SU-DHL-6 (cell line): ENCODE results near the gene SFSWAP.

ENCODE experiments used
- H2AFZ ChIP-seq: fragments of 200-600 bp; sonication (generic); 2 replicates; pipeline ENCODE4 v1.6.1; 2014; ENCODE audit warnings: low read depth, mild to moderate bottlenecking, moderate library complexity, mixed read lengths, antibody characterized with exemption, low read length; ENCODE audit not compliant: severe bottlenecking
- H3F3A ChIP-seq: fragments of 200-600 bp; shearing (Covaris generic); 2 replicates; pipeline ENCODE4 v1.6.0; 2016; ENCODE audit warnings: antibody characterized with exemption, mild to moderate bottlenecking; ENCODE audit not compliant: insufficient read depth
- H3K27ac ChIP-seq: fragments of 200-600 bp; sonication (generic); 2 replicates; pipeline ENCODE4 v1.5.1; 2016; ENCODE audit warnings: low read depth, mild to moderate bottlenecking, low read length, moderate library complexity, mixed read lengths
- H3K27me3 ChIP-seq: fragments of 200-600 bp; sonication (generic), shearing (Covaris generic); 2 replicates; pipeline ENCODE4 v1.6.0; 2014; ENCODE audit warnings: mild to moderate bottlenecking, low read length
- H3K36me3 ChIP-seq: fragments of 200-600 bp; sonication (generic); 2 replicates; pipeline ENCODE4 v1.6.1; 2014; ENCODE audit warnings: mild to moderate bottlenecking, low read length, mixed read lengths
- H3K4me2 ChIP-seq: fragments of 300-600, 200-600 bp; shearing (Covaris generic), sonication (generic); 2 replicates; pipeline ENCODE4 v1.6.0; 2014; ENCODE audit warnings: low read length, low read depth, mild to moderate bottlenecking; ENCODE audit not compliant: poor library complexity, severe bottlenecking
- H3K4me3 ChIP-seq: fragments of 200-600 bp; sonication (generic); 2 replicates; pipeline ENCODE4 v1.5.1; 2014; ENCODE audit warnings: antibody characterized with exemption, low read length, mild to moderate bottlenecking, mixed read lengths; ENCODE audit not compliant: insufficient read depth, poor library complexity, severe bottlenecking
- H3K79me2 ChIP-seq: fragments of 200-600 bp; sonication (generic); 2 replicates; pipeline ENCODE4 v1.6.1; 2014; ENCODE audit warnings: mild to moderate bottlenecking, low read length, moderate library complexity; ENCODE audit not compliant: insufficient read depth
- H3K9ac ChIP-seq: fragments of 200-600 bp; sonication (generic); 2 replicates; pipeline ENCODE4 v1.7.0; 2014; ENCODE audit warnings: mild to moderate bottlenecking, low read length
- H3K9me2 ChIP-seq: fragments of 200-600 bp; sonication (generic); replicated peaks from 2 replicates; pipeline ENCODE4 v1.6.1; 2014; ENCODE audit warnings: low read length; ENCODE audit not compliant: insufficient read depth
- H3K9me3 ChIP-seq: fragments of 200-600 bp; sonication (generic); 2 replicates; pipeline ENCODE4 v1.6.1; 2014; ENCODE audit warnings: low read length, mixed read lengths; ENCODE audit not compliant: insufficient read depth
- H4K20me1 ChIP-seq: fragments of 200-600 bp; sonication (generic); 2 replicates; pipeline ENCODE4 v1.6.1; 2014; ENCODE audit warnings: low read depth, mild to moderate bottlenecking, antibody characterized with exemption, low read length, moderate library complexity, mixed read lengths
- EZH2phosphoT487 ChIP-seq: fragments of 200-600 bp; sonication (generic), shearing (Covaris generic); conservative IDR thresholded peaks from 2 replicates; pipeline ENCODE4 v1.6.1; 2018; ENCODE audit warnings: mild to moderate bottlenecking, antibody characterized with exemption, low read length, moderate library complexity, mixed read lengths
- TF ChIP-seq, protein P1 (sequence below): fragments of 200-600 bp; sonication (generic); IDR thresholded peaks from one replicate; pipeline ENCODE4 v1.5.1; 2017; ENCODE audit warnings: antibody characterized with exemption, mild to moderate bottlenecking, low read length, moderate library complexity; ENCODE audit not compliant: insufficient read depth, poor library complexity, severe bottlenecking

Gene SFSWAP

DNA sequence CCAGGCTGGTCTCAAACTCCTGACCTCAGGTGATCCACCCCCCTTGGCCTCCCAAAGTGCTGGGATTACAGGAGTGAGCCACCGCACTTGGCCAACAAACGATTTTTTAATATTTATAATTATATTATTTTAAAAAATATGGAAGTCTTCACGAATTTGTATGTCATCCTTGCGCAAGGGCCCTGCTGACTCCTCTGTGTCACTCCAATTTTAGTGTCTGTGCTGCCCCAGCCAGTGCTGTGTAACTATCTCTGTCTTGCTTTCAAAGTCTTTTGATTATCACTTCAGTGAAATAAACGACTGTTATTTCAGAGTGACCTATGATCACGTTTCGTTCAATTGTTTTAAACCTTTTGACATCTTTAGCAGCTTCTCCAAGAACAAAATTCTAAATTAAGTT is 104.2 kb downstream of the SFSWAP start:
- Histone ChIP-seq H3K9me3 (0 out of 2 replicates have a peak, but pooled peaks cover 3% of the 10 kb centered on the region), H3K79me2 (no peaks in the 10 kb centered on the region), H3K27me3 (peaks cover 3% of the 10 kb centered on the region; the same call in 1 of the 2 replicates), H3K4me2 (no peak overlapping the region), H3F3A (no peaks in the 10 kb centered on the region), H3K27ac (no peak overlapping the region), H4K20me1 (no peaks in the 10 kb centered on the region), H3K9ac (no peak overlapping the region), H3K9me2 (no peaks in the 10 kb centered on the region), H2AFZ (no peak overlapping the region), H3K36me3 (no peaks in the 10 kb centered on the region), H3K4me3 (no peak overlapping the region)
- no peak for TF ChIP-seq EZH2phosphoT487
- TF ChIP-seq, protein P1, sequence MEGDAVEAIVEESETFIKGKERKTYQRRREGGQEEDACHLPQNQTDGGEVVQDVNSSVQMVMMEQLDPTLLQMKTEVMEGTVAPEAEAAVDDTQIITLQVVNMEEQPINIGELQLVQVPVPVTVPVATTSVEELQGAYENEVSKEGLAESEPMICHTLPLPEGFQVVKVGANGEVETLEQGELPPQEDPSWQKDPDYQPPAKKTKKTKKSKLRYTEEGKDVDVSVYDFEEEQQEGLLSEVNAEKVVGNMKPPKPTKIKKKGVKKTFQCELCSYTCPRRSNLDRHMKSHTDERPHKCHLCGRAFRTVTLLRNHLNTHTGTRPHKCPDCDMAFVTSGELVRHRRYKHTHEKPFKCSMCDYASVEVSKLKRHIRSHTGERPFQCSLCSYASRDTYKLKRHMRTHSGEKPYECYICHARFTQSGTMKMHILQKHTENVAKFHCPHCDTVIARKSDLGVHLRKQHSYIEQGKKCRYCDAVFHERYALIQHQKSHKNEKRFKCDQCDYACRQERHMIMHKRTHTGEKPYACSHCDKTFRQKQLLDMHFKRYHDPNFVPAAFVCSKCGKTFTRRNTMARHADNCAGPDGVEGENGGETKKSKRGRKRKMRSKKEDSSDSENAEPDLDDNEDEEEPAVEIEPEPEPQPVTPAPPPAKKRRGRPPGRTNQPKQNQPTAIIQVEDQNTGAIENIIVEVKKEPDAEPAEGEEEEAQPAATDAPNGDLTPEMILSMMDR = no peak

DNA sequence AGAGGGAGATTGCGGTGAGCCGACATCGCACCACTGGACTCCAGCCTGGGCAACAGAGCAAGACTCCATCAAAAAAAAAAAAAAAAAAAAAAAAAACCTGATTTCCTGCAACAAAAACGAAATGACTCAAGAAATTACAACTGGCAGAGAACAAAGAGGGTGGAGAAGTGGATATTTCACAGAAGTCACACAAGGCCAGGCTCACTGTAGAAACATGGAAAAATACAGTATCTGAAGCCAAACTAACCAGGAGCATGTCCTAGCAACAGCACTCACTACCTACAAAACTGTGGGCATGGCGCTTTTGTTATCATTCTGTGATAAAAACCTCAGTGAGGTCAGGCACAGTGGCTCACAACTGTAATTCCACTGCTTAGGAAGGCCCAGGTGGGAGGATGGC is 105.6 kb downstream of the SFSWAP start:
- H3F3A ChIP-seq = no peaks in the 10 kb centered on the region
- H3K27me3 ChIP-seq = peaks cover 3% of the 10 kb centered on the region; the same call in 1 of the 2 replicates
- H2AFZ ChIP-seq = no peak overlapping the region
- 0 out of 2 replicates have a peak, but pooled peaks cover 3% of the 10 kb centered on the region for H3K9me3 ChIP-seq
- no peak overlapping the region for H3K4me2 ChIP-seq
- no peaks in the 10 kb centered on the region for H4K20me1 ChIP-seq
- TF ChIP-seq, protein P1 = no peak
- no peak for TF ChIP-seq EZH2phosphoT487
- no peak overlapping the region for H3K4me3 ChIP-seq
- H3K36me3 ChIP-seq = no peaks in the 10 kb centered on the region
- no peaks in the 10 kb centered on the region for H3K9me2 ChIP-seq
- no peaks in the 10 kb centered on the region for H3K79me2 ChIP-seq
- no peak overlapping the region for H3K27ac ChIP-seq
- H3K9ac ChIP-seq = no peak overlapping the region

DNA sequence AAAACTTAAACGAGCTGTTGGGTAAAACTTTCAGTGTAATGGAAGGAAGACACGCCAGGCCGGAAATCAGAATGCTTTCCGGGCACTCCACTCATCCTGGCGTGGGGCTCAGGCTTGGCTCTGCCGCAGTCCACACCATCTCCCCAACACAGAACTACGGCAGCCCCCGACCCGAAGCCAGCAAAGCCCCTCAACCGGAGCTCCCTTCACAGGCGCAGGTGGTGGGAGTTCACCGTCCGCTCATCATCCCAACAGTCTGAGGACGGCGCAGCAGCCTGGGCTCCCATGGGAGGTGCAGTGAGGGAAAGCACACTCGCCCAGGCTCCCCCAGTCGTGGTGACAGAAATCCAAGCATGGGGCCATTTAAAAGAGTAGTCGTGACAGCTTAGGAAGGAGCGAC is 106.4 kb downstream of the SFSWAP start:
- no peaks in the 10 kb centered on the region for H3K36me3 ChIP-seq
- no peak overlapping the region for H3K27ac ChIP-seq
- TF ChIP-seq, protein P1 = no peak
- TF ChIP-seq EZH2phosphoT487 = no peak
- H3K4me3 ChIP-seq = no peak overlapping the region
- no peaks in the 10 kb centered on the region for H4K20me1 ChIP-seq
- H3K79me2 ChIP-seq = no peaks in the 10 kb centered on the region
- H3K9ac ChIP-seq = no peak overlapping the region
- H3K9me2 ChIP-seq = no peaks in the 10 kb centered on the region
- no peak overlapping the region for H3K4me2 ChIP-seq
- no peaks in the 10 kb centered on the region for H3F3A ChIP-seq
- H3K9me3 ChIP-seq = 0 out of 2 replicates have a peak, but pooled peaks cover 3% of the 10 kb centered on the region
- H3K27me3 ChIP-seq = peaks cover 3% of the 10 kb centered on the region; the same call in 1 of the 2 replicates
- no peak overlapping the region for H2AFZ ChIP-seq
